Activated CD8-positive, alpha-beta T cell treated with anti-CD3 and anti-CD28 coated beads for 36 hours (primary cell): ENCODE results near the gene STPG1. TPM values are rescaled to one million over a fixed set of nuclear protein-coding genes. Genes with fewer than 3 reads are reported as not detected.
A peak's percentile ranks its signal among the peaks of the same experiment; 100 is the strongest.

ENCODE experiments used
- ATAC-seq: fragments of 200-7000 bp; cut with Tn5 transposase; one replicate; pipeline ENCODE4 v1.10.0; 2021; ENCODE audit warnings: mild to moderate bottlenecking, moderate library complexity
- CTCF ChIA-PET: fragments of 350-600 bp; sonication (Branson Sonifier 250); formaldehyde crosslinking; loops from one replicate; lab custom pipeline; 2021; ENCODE audit warnings: antibody characterized with exemption; lab: Charles Lee
- POLR2A ChIA-PET: fragments of 350-600 bp; sonication (Branson Sonifier 250); formaldehyde crosslinking; loops from one replicate; lab custom pipeline; 2021; ENCODE audit warnings: antibody characterized with exemption; lab: Charles Lee
- DNase-seq: peaks from one replicate; pipeline ENCODE4 v3.0.0-alpha.2; 2020
- H3K27ac Mint-ChIP-seq: one replicate; pipeline ENCODE4 v1.8.0; 2021; ENCODE audit warnings: mild to moderate bottlenecking, mixed read lengths
- H3K27me3 Mint-ChIP-seq: one replicate; pipeline ENCODE4 v1.8.0; 2021; ENCODE audit warnings: mixed read lengths
- H3K36me3 Mint-ChIP-seq: one replicate; pipeline ENCODE4 v1.8.0; 2021; ENCODE audit warnings: low read depth, mixed read lengths
- H3K4me1 Mint-ChIP-seq: one replicate; pipeline ENCODE4 v1.8.0; 2021; ENCODE audit warnings: low read depth, mixed read lengths
- H3K4me3 Mint-ChIP-seq: one replicate; pipeline ENCODE4 v1.8.0; 2021; ENCODE audit warnings: mild to moderate bottlenecking, moderate library complexity, mixed read lengths
- H3K9me3 Mint-ChIP-seq: one replicate; pipeline ENCODE4 v1.8.0; 2021; ENCODE audit warnings: mixed read lengths
- intact Hi-C: fragments of 100-400 bp; cut with micrococcal nuclease; formaldehyde crosslinking; loops from one replicate; pipeline ENCODE4 v1.10.0; 2022
- total RNA-seq, 2 experiments: library from RNA; stranded (reverse); gene quantifications; one replicate each; pipeline ENCODE4 v1.2.3, GENCODE V29; 2021
- TF ChIP-seq, protein P1 (sequence below): fragments of 200-600 bp; IDR thresholded peaks from one replicate; pipeline ENCODE4 v1.8.0; 2022; ENCODE audit warnings: antibody characterized with exemption, mild to moderate bottlenecking

STPG1 gene
- total RNA-seq, 2 experiments from 2014 or later, result 5.6 to 6.3 TPM

DNA sequence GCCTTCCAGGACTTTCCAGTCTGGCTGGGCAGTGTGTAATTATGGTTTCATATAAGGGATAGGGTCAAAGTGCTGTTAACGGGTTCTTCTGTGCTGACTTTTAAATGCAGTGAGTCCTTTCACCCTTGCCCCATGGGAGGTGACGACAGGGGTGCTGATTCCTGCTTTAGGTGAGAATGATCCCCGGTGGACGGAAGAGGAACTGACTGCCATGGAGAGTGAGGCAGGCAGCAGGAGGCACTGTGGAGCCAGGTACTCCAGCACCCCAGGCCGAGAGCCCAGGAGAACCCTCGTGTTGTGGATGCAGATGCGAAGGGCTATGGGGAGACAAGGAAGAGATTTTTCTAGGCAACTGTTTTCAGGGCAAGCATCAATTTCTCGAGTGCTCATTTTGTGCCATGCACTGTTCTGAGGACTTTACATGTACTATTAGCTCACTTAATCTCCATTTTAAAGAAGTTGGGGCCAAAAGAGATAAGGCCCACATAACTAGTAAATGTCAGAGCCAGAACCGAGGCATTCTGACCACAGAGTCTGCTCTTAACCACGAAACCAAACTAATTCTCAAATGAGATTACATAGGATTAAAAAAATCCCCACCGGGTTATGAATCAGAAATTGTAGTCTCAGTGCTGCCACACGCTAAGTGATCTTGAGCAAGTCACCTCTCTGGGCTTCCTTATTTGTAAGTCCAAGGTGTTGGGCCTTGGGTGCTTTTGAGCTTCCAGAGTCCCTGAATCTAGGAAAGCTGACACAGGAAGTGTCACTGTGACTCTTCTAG, 28.2 kb downstream of the STPG1 start:
- ATAC-seq (peak; percentile 57), DNase-seq (peak; percentile 61)
- no peak overlapping the region for H3K4me3 Mint-ChIP-seq
- H3K4me1 Mint-ChIP-seq, result peaks cover 28% of the 10 kb centered on the region
- intact Hi-C loops, result no loop called here
- ChIA-PET CTCF (interaction anchor here (0.9 to 6.0 kb wide), 27 partner anchors 8 to 236 kb away, joined by 3 to 137 read pairs (median 4); partner anchors contain the start of genes GRHL3, IFNLR1, NIPAL3 and STPG1), POLR2A (interaction anchor here (1.5 kb wide), 1 partner anchor 61 kb away, joined by 6 read pairs; no protein-coding TSS in a partner anchor)
- TF ChIP-seq, protein P1, sequence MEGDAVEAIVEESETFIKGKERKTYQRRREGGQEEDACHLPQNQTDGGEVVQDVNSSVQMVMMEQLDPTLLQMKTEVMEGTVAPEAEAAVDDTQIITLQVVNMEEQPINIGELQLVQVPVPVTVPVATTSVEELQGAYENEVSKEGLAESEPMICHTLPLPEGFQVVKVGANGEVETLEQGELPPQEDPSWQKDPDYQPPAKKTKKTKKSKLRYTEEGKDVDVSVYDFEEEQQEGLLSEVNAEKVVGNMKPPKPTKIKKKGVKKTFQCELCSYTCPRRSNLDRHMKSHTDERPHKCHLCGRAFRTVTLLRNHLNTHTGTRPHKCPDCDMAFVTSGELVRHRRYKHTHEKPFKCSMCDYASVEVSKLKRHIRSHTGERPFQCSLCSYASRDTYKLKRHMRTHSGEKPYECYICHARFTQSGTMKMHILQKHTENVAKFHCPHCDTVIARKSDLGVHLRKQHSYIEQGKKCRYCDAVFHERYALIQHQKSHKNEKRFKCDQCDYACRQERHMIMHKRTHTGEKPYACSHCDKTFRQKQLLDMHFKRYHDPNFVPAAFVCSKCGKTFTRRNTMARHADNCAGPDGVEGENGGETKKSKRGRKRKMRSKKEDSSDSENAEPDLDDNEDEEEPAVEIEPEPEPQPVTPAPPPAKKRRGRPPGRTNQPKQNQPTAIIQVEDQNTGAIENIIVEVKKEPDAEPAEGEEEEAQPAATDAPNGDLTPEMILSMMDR, result peak; percentile 74
- H3K27me3 Mint-ChIP-seq, result no peaks in the 10 kb centered on the region
- peaks cover 5% of the 10 kb centered on the region for H3K36me3 Mint-ChIP-seq
- no peaks in the 10 kb centered on the region for H3K9me3 Mint-ChIP-seq
- peak overlapping the region; percentile 14 for H3K27ac Mint-ChIP-seq

DNA sequence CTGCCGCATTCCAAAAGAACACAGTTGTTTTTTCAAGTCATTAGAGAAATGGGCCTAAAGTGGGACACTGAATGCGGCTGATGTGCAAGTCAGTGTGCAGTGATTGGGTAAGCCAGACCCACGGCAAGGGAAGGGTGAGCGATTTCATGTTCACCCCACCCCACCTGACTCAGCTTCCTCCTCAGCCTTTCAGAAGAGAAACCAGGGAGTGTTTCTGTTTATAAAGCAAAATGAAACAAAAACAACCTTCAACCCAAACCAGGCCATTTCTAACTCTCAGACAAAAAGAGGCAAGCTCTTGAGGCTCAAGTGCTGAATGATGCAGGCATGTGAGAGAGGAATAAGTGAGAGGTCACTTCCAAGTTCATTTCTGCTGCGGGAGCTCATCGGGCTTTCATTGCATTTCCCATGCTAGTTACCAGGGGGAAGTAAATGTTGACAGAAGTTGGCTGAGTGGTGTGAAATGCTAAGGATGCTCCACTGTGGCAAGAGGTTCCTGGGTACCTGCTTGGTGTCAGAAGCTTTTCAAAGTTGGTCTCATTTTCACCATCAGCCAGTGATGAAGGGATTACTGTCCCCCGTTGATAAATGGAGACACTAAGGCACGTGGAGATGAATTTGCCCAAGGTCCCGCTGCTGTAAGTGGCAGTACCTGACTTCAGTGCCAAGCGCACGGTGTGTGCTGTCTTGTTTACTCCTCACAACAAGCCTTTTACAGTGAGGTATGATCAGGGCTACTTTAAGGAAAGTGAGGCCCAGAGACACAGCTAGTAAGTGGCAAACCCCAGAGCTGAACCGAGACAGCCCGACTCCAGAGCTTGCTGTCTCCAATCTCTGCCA, 29.1 kb downstream of the STPG1 start:
- H3K4me1 Mint-ChIP-seq, result peaks cover 26% of the 10 kb centered on the region
- peak overlapping the region; percentile 5 for H3K27ac Mint-ChIP-seq
- POLR2A ChIA-PET, result interaction anchor here (1.5 kb wide), 1 partner anchor 60 kb away, joined by 6 read pairs; no protein-coding TSS in a partner anchor

DNA sequence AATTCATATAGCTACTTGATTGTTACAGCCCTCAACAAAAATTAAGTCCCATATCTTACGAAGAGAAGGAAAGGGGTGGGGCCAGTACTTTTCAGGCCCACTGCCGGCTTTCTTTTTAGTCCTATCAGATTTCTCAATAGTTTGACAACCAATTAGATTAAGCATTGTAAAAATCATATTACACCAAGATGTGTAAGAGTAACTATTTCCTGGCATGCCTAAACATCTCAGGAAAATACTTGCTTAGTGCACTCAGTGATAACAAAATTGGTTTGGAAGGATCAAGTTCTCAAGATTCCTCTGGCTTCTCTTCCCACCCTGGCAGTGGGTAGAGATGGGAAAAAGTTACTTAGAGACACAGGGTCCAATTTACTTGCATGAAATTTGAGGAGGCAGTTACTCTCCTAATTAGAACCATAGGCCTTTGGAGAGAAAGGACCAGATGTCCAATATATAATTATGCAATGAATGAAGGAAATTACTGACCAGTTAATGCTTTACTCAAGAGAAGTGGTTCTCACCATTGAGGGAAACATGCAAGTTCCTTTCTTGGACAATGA, 30.1 kb downstream of the STPG1 start:
- POLR2A ChIA-PET, result no interaction called here

More for the DNA sequence above, 29.1 kb downstream of the STPG1 start:
- DNase-seq, result peak; percentile 71
- Mint-ChIP-seq H3K4me3 (no peak overlapping the region), H3K9me3 (no peaks in the 10 kb centered on the region), H3K36me3 (peaks cover 5% of the 10 kb centered on the region), H3K27me3 (no peaks in the 10 kb centered on the region)
- ATAC-seq, result peak; percentile 90
- TF ChIP-seq, protein P1, result no peak
- CTCF ChIA-PET, result interaction anchor here (0.6 to 6.0 kb wide), 29 partner anchors 8 to 314 kb away, joined by 3 to 137 read pairs (median 3); partner anchors contain the start of genes NIPAL3 and STPG1
- intact Hi-C loops, result no loop called here

DNA sequence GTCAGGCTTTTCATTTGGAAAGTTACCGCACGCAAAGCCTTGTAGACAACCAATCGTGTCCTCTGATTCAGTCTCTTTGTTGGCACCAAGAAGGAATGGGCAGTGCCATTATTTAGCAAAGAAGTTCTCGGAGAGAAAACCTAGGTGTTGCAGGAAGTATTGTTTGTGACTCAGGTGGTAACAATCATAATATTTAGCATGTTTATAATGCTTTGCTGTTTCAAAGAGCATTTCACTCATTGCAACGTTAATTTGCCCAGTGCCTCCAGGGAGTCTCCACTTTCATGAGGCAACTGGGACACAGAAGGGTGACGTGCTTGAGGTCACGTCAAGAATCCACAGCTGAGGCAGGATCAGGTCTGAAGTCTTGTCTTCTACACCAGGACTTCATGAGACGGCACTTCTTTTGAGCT, 31.4 kb downstream of the STPG1 start:
- ChIA-PET CTCF (interaction anchor here (1.9 to 3.8 kb wide), 5 partner anchors 10 to 192 kb away, joined by 4 to 28 read pairs (median 12); no protein-coding TSS in a partner anchor), POLR2A (interaction anchor here (2.1 kb wide), 1 partner anchor 9 kb away, joined by 6 read pairs; no protein-coding TSS in a partner anchor)
- Mint-ChIP-seq H3K4me1 (peaks cover 26% of the 10 kb centered on the region), H3K27me3 (no peaks in the 10 kb centered on the region), H3K36me3 (peaks cover 3% of the 10 kb centered on the region), H3K9me3 (no peaks in the 10 kb centered on the region), H3K27ac (no peak overlapping the region), H3K4me3 (no peak overlapping the region)
- DNase-seq (no peak), ATAC-seq (no peak)
- intact Hi-C loops, result no loop called here
- TF ChIP-seq, protein P1, result no peak

More for the DNA sequence above, 30.1 kb downstream of the STPG1 start:
- DNase-seq (no peak), ATAC-seq (no peak)
- Mint-ChIP-seq H3K4me3 (no peak overlapping the region), H3K9me3 (no peaks in the 10 kb centered on the region), H3K36me3 (peaks cover 3% of the 10 kb centered on the region), H3K27me3 (no peaks in the 10 kb centered on the region), H3K4me1 (peaks cover 26% of the 10 kb centered on the region), H3K27ac (no peak overlapping the region)
- intact Hi-C loops, result no loop called here
- TF ChIP-seq, protein P1, result no peak
- CTCF ChIA-PET, result interaction anchor here (0.9 to 6.0 kb wide), 16 partner anchors 9 to 273 kb away, joined by 3 to 137 read pairs (median 8); partner anchors contain the start of gene STPG1
